Tibial artery (tissue), 4 donors: ENCODE data around the gene NRARP.

ENCODE experiments used
- DNase-seq, 2 donors: peaks; one replicate each; pipeline ENCODE4 v3.0.0-alpha.2; 2019
- H3K27ac ChIP-seq, 2 donors: fragments of 200-600 bp; sonication (generic) in 1 of 2; 1 replicate in 1 of 2; 2 replicates in 1 of 2; pipeline ENCODE4 v1.5.1; 2018 to 2019; ENCODE audit warnings: mild to moderate bottlenecking in 1 of 2
- H3K27me3 ChIP-seq, 2 donors: fragments of 200-600 bp; sonication (generic) in 1 of 2; one replicate each; pipeline versions ENCODE4 v1.5.1 to v1.6.0; 2016 to 2019
- H3K36me3 ChIP-seq, 3 donors: fragments of 200-600 bp; sonication (generic) in 2 of 3; one replicate each; pipeline ENCODE4 v1.5.1; 2016 to 2019; ENCODE audit warnings: mild to moderate bottlenecking in 2 of 3
- H3K4me1 ChIP-seq, 4 donors: fragments of 200-600 bp; sonication (generic) in 2 of 4; 1 replicate in 3 of 4; 2 replicates in 1 of 4; pipeline ENCODE4 v1.5.1; 2016 to 2019
- H3K4me3 ChIP-seq, 2 donors: fragments of 200-600 bp; sonication (generic) in 1 of 2; 1 replicate in 1 of 2; 2 replicates in 1 of 2; pipeline ENCODE4 v1.5.1; 2018 to 2019; ENCODE audit warnings: mild to moderate bottlenecking in 2 of 2
- H3K9me3 ChIP-seq, 3 donors: fragments of 200-600 bp; sonication (generic) in 1 of 3; one replicate each; pipeline ENCODE4 v1.5.1; 2016 to 2019
- CTCF ChIP-seq, 2 experiments: fragments of 200-600 bp in 1 of 2; fragments of 450-650 bp in 1 of 2; IDR thresholded peaks; one replicate each; pipeline ENCODE4 v1.5.1; 2017 to 2019; ENCODE audit warnings: antibody characterized with exemption in 2 of 2, mild to moderate bottlenecking in 1 of 2, moderate library complexity in 1 of 2
- intact Hi-C: fragments of 100-400 bp; cut with DNase I; formaldehyde crosslinking; loops from one replicate; pipeline ENCODE4 v1.15.0; 2023; ENCODE audit warnings: low total_unique reads

Gene NRARP

GRCh38 chr9:137295238-137295811 is 6.7 kb downstream of the NRARP start:
- Histone ChIP-seq H3K27ac (no peak overlapping the region), H3K9me3 (peaks cover 0 to 6% (median 0%) of the 10 kb centered on the region in 3 donors), H3K27me3 (peaks cover 10 to 80% of the 10 kb centered on the region in 2 donors), H3K4me1 (peaks cover 0 to 44% (median 25%) of the 10 kb centered on the region in 4 donors), H3K4me3 (peak overlapping the region; percentile 30 to 44), H3K36me3 (no peaks in the 10 kb centered on the region)
- DNase-seq = no peak
- TF ChIP-seq CTCF (IDR thresholded peaks at IDR 0.05) = peak; percentile 21 to 63
- intact Hi-C loops = no loop called here

- peaks cover 6 to 77% of the 10 kb centered on the region in 2 donors for H3K27me3 ChIP-seq
- H3K9me3 ChIP-seq = peaks cover 0 to 6% (median 0%) of the 10 kb centered on the region in 3 donors
- H3K36me3 ChIP-seq = no peaks in the 10 kb centered on the region
- no peak overlapping the region for H3K27ac ChIP-seq
- H3K4me3 ChIP-seq = peak overlapping the region; percentile 12 to 44
- TF ChIP-seq CTCF (IDR thresholded peaks at IDR 0.05) = no peak
- intact Hi-C loops = no loop called here
- H3K4me1 ChIP-seq = peaks cover 0 to 40% (median 25%) of the 10 kb centered on the region in 4 donors
- no peak for DNase-seq
Measured at GRCh38 chr9:137294681-137295237, 7.3 kb downstream of the NRARP start.

GRCh38 chr9:137294091-137294680 is 7.9 kb downstream of the NRARP start:
- intact Hi-C loops = no loop called here
- no peak for TF ChIP-seq CTCF (IDR thresholded peaks at IDR 0.05)
- Histone ChIP-seq H3K4me3 (no peak overlapping the region), H3K36me3 (no peaks in the 10 kb centered on the region), H3K9me3 (peaks cover 0 to 6% (median 0%) of the 10 kb centered on the region in 3 donors), H3K4me1 (peaks cover 0 to 37% (median 24%) of the 10 kb centered on the region in 4 donors), H3K27ac (no peak overlapping the region), H3K27me3 (peaks cover 5 to 71% of the 10 kb centered on the region in 2 donors)
- DNase-seq = no peak

GRCh38 chr9:137293482-137294090 is 8.5 kb downstream of the NRARP start:
- intact Hi-C loops = no loop called here
- H3K27me3 ChIP-seq = peaks cover 0 to 65% of the 10 kb centered on the region in 2 donors
- peaks cover 0 to 31% (median 21%) of the 10 kb centered on the region in 4 donors for H3K4me1 ChIP-seq
- no peak for DNase-seq
- H3K36me3 ChIP-seq = no peaks in the 10 kb centered on the region
- H3K4me3 ChIP-seq = no peak overlapping the region
- no peak overlapping the region for H3K27ac ChIP-seq
- no peak for TF ChIP-seq CTCF (IDR thresholded peaks at IDR 0.05)
- H3K9me3 ChIP-seq = peaks cover 0 to 6% (median 0%) of the 10 kb centered on the region in 3 donors

- Histone ChIP-seq H3K27ac (no peak overlapping the region), H3K36me3 (no peaks in the 10 kb centered on the region), H3K27me3 (peaks cover 0 to 60% of the 10 kb centered on the region in 2 donors), H3K4me3 (no peak overlapping the region), H3K9me3 (peaks cover 0 to 6% (median 0%) of the 10 kb centered on the region in 3 donors), H3K4me1 (peaks cover 0 to 27% (median 21%) of the 10 kb centered on the region in 4 donors)
- no peak for DNase-seq
- intact Hi-C loops = no loop called here
- no peak for TF ChIP-seq CTCF (IDR thresholded peaks at IDR 0.05)
Measured at GRCh38 chr9:137293094-137293481, 9.0 kb downstream of the NRARP start.
